ENCODE measurements around the gene EMILIN3. TPM values are rescaled to one million over a fixed set of nuclear protein-coding genes. Genes with fewer than 3 reads are reported as not detected.

Gene EMILIN3
- total RNA-seq, 1 experiment from 2014 or later, result 11.7 TPM

DNA sequence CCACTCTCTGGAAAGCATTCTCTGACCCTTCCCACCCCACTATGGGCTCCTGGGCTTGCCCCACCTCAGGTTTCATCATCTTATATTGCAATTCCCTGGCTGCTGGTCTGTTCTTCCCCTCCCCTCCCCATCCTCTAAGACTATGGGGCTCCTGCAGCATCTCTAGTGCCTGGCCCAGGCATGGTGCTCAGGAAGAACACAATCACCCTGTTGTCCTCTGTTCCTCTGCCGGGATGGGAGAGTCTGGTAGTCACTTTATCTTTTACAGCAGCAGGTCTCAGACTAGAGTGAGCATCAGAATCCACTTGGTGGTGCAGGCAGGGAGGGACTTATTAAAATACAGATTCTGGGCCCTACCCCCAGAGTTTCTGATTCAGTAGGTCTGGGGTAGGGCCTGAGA lies 31.0 kb downstream of the EMILIN3 start:
- H3K4me3 ChIP-seq, result no peak overlapping the region

DNA sequence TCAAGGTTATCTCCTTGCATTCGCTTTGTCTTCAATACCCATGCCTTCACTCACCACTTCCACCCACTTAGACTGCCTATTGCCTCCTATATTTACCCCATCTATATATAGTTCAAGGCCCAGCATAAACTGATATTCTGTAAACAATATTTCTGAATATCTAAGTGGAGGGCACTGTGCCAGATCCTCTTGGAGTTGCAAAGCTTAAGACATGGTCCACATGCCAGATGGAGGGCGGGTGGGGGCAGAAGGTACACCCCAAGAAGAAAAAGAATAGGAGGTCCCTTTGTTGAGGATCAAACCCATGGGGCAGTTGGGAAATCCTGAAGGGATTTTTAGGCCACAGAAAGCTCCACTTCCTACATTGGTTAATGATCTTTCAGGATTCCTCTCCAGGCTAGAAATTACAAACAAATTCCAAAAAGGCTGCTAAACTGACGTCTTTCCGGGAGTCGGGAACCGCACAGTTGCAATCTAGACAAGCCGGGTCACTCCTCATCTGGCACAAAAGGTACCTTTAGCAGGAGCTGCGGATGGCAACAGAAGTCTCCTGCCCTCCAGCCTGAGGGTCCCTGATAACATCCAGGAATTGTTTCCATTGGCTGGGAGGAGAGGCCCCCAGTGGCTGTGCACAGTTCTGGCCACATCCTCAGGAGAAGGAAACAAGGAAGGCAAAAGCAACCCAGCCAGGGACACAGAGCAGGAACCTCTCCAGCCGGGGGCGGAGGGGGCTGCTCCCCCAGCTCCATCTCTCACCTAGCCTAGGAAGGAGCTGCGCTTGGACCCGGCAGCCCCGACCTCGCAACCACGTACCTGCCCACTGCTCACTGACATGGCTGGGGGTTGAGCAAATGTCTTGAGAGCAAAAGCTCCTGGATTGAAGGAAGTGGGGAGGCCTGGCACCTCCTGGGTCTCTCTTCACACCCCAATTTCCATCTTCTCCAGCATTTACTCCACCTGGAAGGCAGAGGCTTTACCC lies 31.9 kb downstream of the EMILIN3 start:
- DNase-seq, result no peak
- Histone ChIP-seq H3K36me3 (no peaks in the 10 kb centered on the region), H3K4me1 (no peaks in the 10 kb centered on the region), H3K27ac (no peak overlapping the region), H3K4me3 (no peak overlapping the region), H3K9me3 (replicated peaks) (no peaks in the 10 kb centered on the region), H3K27me3 (no peaks in the 10 kb centered on the region)

More for the DNA sequence above, 31.0 kb downstream of the EMILIN3 start:
- Histone ChIP-seq H3K4me1 (peaks cover 3% of the 10 kb centered on the region), H3K27ac (no peak overlapping the region), H3K36me3 (no peaks in the 10 kb centered on the region), H3K27me3 (no peaks in the 10 kb centered on the region), H3K9me3 (replicated peaks) (no peaks in the 10 kb centered on the region)
- no peak for DNase-seq

DNA sequence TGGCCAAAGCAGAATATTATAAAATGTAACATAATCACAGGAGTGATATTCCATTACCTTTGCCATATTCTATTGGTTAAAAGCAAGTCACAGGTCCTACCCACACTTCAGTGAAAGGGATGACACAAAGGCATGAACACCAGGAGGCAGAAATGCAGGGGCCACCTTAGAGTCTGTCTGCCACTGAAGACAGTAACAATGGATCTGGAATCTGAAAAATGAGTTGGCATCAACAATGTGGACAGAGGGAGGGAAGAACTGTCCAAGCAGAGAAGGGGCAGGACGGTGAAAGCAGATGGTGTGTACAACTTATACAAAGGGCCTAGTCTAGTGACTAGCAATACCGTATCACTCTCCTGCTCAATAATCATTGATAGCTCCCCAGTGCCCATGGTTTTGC lies 32.6 kb downstream of the EMILIN3 start:
- no peak for DNase-seq
- no peaks in the 10 kb centered on the region for H3K27me3 ChIP-seq
- no peak overlapping the region for H3K27ac ChIP-seq
- no peaks in the 10 kb centered on the region for H3K9me3 ChIP-seq (replicated peaks)
- H3K4me1 ChIP-seq, result peaks cover 2% of the 10 kb centered on the region; the same call in 1 of the 2 replicates
- no peak overlapping the region for H3K4me3 ChIP-seq
- no peaks in the 10 kb centered on the region for H3K36me3 ChIP-seq

GRCh38 chr20:41331731-41332130 lies 34.9 kb downstream of the EMILIN3 start:
- Histone ChIP-seq H3K36me3 (no peaks in the 10 kb centered on the region), H3K4me1 (peaks cover 5% of the 10 kb centered on the region; the same call in 1 of the 2 replicates), H3K9me3 (replicated peaks) (no peaks in the 10 kb centered on the region), H3K4me3 (no peak overlapping the region), H3K27me3 (no peaks in the 10 kb centered on the region), H3K27ac (no peak overlapping the region)
- DNase-seq, result no peak

DNA sequence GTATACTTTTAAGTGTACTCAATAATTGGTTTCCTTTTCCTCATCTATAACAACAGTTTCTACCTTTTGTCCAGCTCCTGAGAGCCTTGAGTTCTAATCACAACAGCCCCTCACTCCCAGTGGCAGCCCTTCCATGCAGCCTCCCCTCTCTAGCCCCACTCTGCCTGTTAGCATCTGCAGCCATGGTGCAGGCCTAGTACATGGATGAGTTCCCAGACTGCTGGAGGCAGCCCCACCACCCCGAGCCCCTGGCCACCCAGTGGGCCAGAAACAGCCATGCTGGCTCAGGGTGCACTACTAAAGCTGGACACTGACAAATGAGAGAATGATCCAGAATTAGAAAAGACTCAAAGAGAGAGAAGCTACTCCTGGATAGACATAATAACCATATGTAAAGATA lies 35.7 kb downstream of the EMILIN3 start:
- Histone ChIP-seq H3K4me1 (peaks cover 5% of the 10 kb centered on the region; the same call in 1 of the 2 replicates), H3K36me3 (no peaks in the 10 kb centered on the region), H3K27me3 (no peaks in the 10 kb centered on the region), H3K9me3 (replicated peaks) (no peaks in the 10 kb centered on the region), H3K4me3 (no peak overlapping the region), H3K27ac (no peak overlapping the region)
- no peak for DNase-seq

- Histone ChIP-seq H3K4me3 (no peak overlapping the region), H3K27ac (no peak overlapping the region), H3K36me3 (no peaks in the 10 kb centered on the region), H3K4me1 (peaks cover 5% of the 10 kb centered on the region; the same call in 1 of the 2 replicates), H3K9me3 (replicated peaks) (no peaks in the 10 kb centered on the region), H3K27me3 (no peaks in the 10 kb centered on the region)
- DNase-seq, result no peak
Observed at GRCh38 chr20:41330343-41330720, 36.3 kb downstream of the EMILIN3 start.

- DNase-seq, result peak; percentile 74 to 78
- Histone ChIP-seq H3K4me1 (peaks cover 5% of the 10 kb centered on the region; the same call in 1 of the 2 replicates), H3K36me3 (no peaks in the 10 kb centered on the region), H3K27ac (peak overlapping the region; percentile 15), H3K27me3 (no peaks in the 10 kb centered on the region), H3K9me3 (replicated peaks) (no peaks in the 10 kb centered on the region), H3K4me3 (peak overlapping the region; percentile 3; the same call in 1 of the 2 replicates)
Observed at GRCh38 chr20:41329435-41330342, 36.9 kb downstream of the EMILIN3 start.

GRCh38 chr20:41327178-41327577 lies 39.4 kb downstream of the EMILIN3 start:
- Histone ChIP-seq H3K27ac (no peak overlapping the region), H3K27me3 (no peaks in the 10 kb centered on the region)
- DNase-seq, result no peak

GRCh38 chr20:41320976-41321375 lies 45.6 kb downstream of the EMILIN3 start:
- Histone ChIP-seq H3K27ac (no peak overlapping the region), H3K4me1 (peaks cover 9% of the 10 kb centered on the region), H3K4me3 (no peak overlapping the region), H3K36me3 (no peaks in the 10 kb centered on the region), H3K27me3 (no peaks in the 10 kb centered on the region), H3K9me3 (replicated peaks) (no peaks in the 10 kb centered on the region)
- DNase-seq, result no peak

More at GRCh38 chr20:41327178-41327577, 39.4 kb downstream of the EMILIN3 start:
- Histone ChIP-seq H3K9me3 (replicated peaks) (no peaks in the 10 kb centered on the region), H3K4me3 (no peak overlapping the region), H3K36me3 (no peaks in the 10 kb centered on the region), H3K4me1 (peaks cover 5% of the 10 kb centered on the region; the same call in 1 of the 2 replicates)

- H3K27me3 ChIP-seq, result no peaks in the 10 kb centered on the region
Observed at GRCh38 chr20:41320441-41320840, 46.2 kb downstream of the EMILIN3 start.

GRCh38 chr20:41318271-41318649 lies 48.4 kb downstream of the EMILIN3 start:
- Histone ChIP-seq H3K4me3 (peak overlapping the region; percentile 83), H3K4me1 (peaks cover 19% of the 10 kb centered on the region), H3K27ac (no peak overlapping the region), H3K36me3 (no peaks in the 10 kb centered on the region), H3K9me3 (replicated peaks) (no peaks in the 10 kb centered on the region), H3K27me3 (no peaks in the 10 kb centered on the region)
- no peak for DNase-seq

More at GRCh38 chr20:41320441-41320840, 46.2 kb downstream of the EMILIN3 start:
- Histone ChIP-seq H3K9me3 (replicated peaks) (no peaks in the 10 kb centered on the region), H3K4me3 (no peak overlapping the region), H3K27ac (no peak overlapping the region), H3K4me1 (peaks cover 10% of the 10 kb centered on the region), H3K36me3 (no peaks in the 10 kb centered on the region)
- no peak for DNase-seq

DNA sequence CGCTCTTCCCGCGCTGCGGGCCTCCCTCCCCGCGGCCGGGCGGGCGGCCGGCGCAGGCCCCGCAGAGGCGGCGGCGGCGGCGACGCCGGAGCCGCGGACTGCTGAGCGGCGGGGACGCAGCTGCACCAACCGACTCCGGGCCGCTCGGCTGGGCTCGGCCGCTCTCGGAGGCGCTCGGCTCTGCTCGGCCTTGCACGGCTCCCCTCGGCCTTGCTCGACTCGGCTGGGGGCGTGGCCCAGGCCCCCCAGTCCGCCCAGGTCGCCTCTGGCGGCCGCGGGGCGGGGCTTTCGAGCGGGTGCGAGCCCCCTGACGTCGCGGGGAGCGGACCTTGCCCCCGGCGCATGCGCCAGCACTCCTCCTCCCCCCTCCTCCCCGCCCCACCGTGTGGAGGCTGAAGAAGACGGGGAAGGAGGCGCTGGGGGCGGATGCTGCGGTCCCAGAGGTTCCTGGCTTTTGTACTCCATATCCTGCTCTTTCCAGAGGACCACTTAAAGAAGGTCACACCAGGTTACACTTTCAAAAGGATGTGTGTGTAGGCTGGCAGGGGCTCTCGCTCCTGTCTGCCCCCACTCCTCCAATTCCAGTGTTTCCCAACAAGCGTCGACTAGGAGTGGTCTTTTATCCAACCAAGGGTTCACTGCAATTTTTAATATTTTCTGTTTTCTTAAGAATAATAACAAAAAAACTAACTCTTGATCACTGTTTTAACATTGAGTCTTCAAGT lies 48.9 kb downstream of the EMILIN3 start, which contains the start of gene ZHX3:
Gene ZHX3, minus strand, starts transcription at position 186 of the 725 bp plus-strand sequence. CDS start 112,815 bp downstream, outside the sequence.
- DNase-seq, result peak; percentile 99
- H3K27ac ChIP-seq, result peak within 1 kb of the TSS; percentile 51
- no peaks in the 10 kb centered on the region for H3K9me3 ChIP-seq (replicated peaks)
- H3K27me3 ChIP-seq, result no peaks in the 10 kb centered on the region
- no peaks in the 10 kb centered on the region for H3K36me3 ChIP-seq
- H3K4me3 ChIP-seq, result peak within 1 kb of the TSS; percentile 83
- peaks cover 19% of the 10 kb centered on the region for H3K4me1 ChIP-seq

DNA sequence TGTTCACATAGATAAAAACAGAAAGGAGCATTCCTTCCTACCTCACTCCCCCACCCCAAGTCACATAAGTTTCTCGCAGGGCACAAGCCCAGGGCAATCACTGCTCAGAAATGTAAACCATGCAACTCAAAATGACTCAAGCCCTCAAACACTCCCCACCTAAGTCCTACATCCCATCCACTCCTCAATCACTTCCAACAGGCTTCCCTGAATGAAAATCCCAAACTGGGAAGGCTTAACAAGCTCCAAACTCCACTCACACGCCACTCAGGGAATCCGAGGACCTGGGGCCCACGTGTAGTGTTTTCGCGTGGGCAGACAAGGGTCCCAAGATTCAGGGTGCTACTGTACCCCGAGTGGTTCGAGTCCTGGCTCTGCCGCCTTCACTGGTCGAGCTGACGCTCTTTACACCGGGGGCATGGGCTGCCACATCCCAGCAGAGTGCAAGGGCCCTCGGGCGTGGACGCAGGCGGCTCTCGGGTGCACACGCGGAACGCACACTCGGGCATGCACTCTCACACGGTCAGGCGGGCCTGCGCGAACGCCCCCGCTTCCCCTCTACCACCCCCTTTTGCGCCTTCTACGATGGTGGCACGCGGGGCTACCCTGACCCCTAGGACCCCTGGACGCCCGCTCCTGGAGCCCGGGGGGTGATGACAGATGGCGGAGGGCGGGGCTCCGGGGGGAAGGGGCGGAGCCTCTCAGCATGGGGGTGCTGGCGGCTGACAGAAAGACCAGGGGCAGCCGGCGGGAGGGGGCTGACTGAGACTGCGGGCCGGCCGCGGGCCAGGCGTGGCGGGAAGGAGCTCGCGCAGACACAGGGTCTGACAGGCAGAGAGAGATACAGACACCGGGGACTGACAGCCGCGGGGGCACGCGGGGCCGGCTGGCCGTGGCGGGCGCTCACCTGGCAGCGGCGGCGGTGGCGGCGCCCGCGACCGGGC lies 49.7 kb downstream of the EMILIN3 start:
- Histone ChIP-seq H3K4me3 (peak overlapping the region; percentile 83), H3K4me1 (peaks cover 19% of the 10 kb centered on the region), H3K27me3 (no peaks in the 10 kb centered on the region), H3K27ac (peak overlapping the region; percentile 51), H3K9me3 (replicated peaks) (no peaks in the 10 kb centered on the region), H3K36me3 (no peaks in the 10 kb centered on the region)
- DNase-seq, result peak; percentile 87 to 88
